GM12878 (cell line): ENCODE results near the gene CRAMP1.

Experiments used
- BRCA1 ChIP-seq: IDR thresholded peaks from 2 replicates; pipeline ENCODE4 v1.6.1; 2011; ENCODE audit warnings: low read depth, low read length, improper control_type of control experiment
- CBX3 ChIP-seq: fragments of 200-600 bp; sonication (generic); IDR thresholded peaks from 2 replicates; pipeline ENCODE4 v1.6.1; 2016; ENCODE audit warnings: low read depth, borderline replicate concordance
- CTCF ChIP-seq, 3 experiments: IDR thresholded peaks in 2 of 3; conservative IDR thresholded peaks in 1 of 3; 2 replicates each; pipeline ENCODE4 v1.5.1; 2011; ENCODE audit warnings: low read depth in 3 of 3, low read length in 3 of 3, mild to moderate bottlenecking in 3 of 3, control low read depth in 2 of 3, moderate library complexity in 2 of 3, inconsistent platforms in 1 of 3, mixed read lengths in 1 of 3; ENCODE audit not compliant: control insufficient read depth in 2 of 3, insufficient read depth in 1 of 3; ENCODE audit errors: extremely low read depth in 1 of 3
- FOXM1 ChIP-seq: IDR thresholded peaks from 2 replicates; pipeline ENCODE4 v1.6.1; 2012; ENCODE audit warnings: low read depth, mild to moderate bottlenecking, inconsistent platforms, low read length, moderate library complexity
- GABPA ChIP-seq: IDR thresholded peaks from 2 replicates; pipeline ENCODE4 v1.6.1; 2014; ENCODE audit warnings: antibody characterized with exemption, low read depth, mild to moderate bottlenecking, inconsistent platforms
- RFX5 ChIP-seq: IDR thresholded peaks from 2 replicates; pipeline ENCODE4 v1.6.1; 2011; ENCODE audit warnings: low read depth, low read length, improper control_type of control experiment
- SMARCA5 ChIP-seq: fragments of 450-650 bp; IDR thresholded peaks from 2 replicates; pipeline ENCODE4 v1.6.1; 2017; ENCODE audit warnings: mild to moderate bottlenecking
- SMC3 ChIP-seq: IDR thresholded peaks from 2 replicates; pipeline ENCODE4 v1.6.1; 2011; ENCODE audit warnings: low read length, improper control_type of control experiment, borderline replicate concordance
- SUZ12 ChIP-seq: fragments of 200-600 bp; sonication (generic); IDR thresholded peaks from one replicate; pipeline ENCODE4 v1.6.1; 2018; ENCODE audit warnings: antibody characterized with exemption, mild to moderate bottlenecking; ENCODE audit not compliant: unreplicated experiment
- TAF1 ChIP-seq: IDR thresholded peaks from 2 replicates; pipeline ENCODE4 v1.6.1; 2011; ENCODE audit warnings: mild to moderate bottlenecking, low read depth, low read length, borderline replicate concordance
- ZSCAN29 ChIP-seq: fragments of 450-650 bp; IDR thresholded peaks from 2 replicates; pipeline ENCODE4 v1.6.1; 2017; ENCODE audit warnings: mild to moderate bottlenecking, moderate library complexity

- TF ChIP-seq SUZ12, result no peak
- no peak for TF ChIP-seq CTCF (IDR thresholded peaks at IDR 0.05 in 2 of 3, conservative IDR thresholded peaks at IDR 0.05 in 1 of 3; ENCODE audit: control insufficient read depth in 2 of 3, extremely low read depth in 1 of 3, insufficient read depth in 1 of 3, low read depth in 3 of 3, low read length in 3 of 3)
- no peak for TF ChIP-seq SMC3
- TF ChIP-seq TAF1, result no peak
- no peak for TF ChIP-seq BRCA1
- no peak for TF ChIP-seq FOXM1
- TF ChIP-seq SMARCA5, result no peak
- TF ChIP-seq CBX3, result no peak
- TF ChIP-seq RFX5, result no peak
- TF ChIP-seq ZSCAN29, result no peak
- TF ChIP-seq GABPA, result no peak
Observed at GRCh38 chr16:1726661-1727502, 114.7 kb downstream of the CRAMP1 start.
